SH-SY5Y (cell line): ENCODE results near the gene LRP8.

Experiments used
- GATA2 ChIP-seq: IDR thresholded peaks from 2 replicates; pipeline ENCODE4 v1.6.1; 2011; ENCODE audit warnings: mild to moderate bottlenecking, low read depth, low read length
- GATA3 ChIP-seq: IDR thresholded peaks from 2 replicates; pipeline ENCODE4 v1.6.1; 2011; ENCODE audit warnings: low read depth, mild to moderate bottlenecking, low read length, moderate library complexity

GRCh38 chr1:53344921-53345838, 17.3 kb upstream of the LRP8 start:
- TF ChIP-seq GATA2 (no peak), GATA3 (no peak)
